PC-9 (cell line): Measurements from ENCODE around the gene HERC2. TPM values are rescaled to one million over a fixed set of nuclear protein-coding genes. Genes with fewer than 3 reads are reported as not detected.
"Not testable (repeated sequence)": the region's sequence is repeated elsewhere in the genome, so short reads cannot be mapped to it uniquely, and the experiment has no call there.

Experiments used
- BruUV-seq: library from RNA; stranded (reverse); fragments of 400-500 nt; replicated peaks from 2 replicates; lab custom pipeline; 2021; lab: Mats Ljungman, UMichigan
- CTCF ChIA-PET: fragments of 300-600 bp; sonication (Branson Sonifier 250); formaldehyde crosslinking; loops from one replicate; lab custom pipeline; 2022; ENCODE audit warnings: antibody characterized with exemption; lab: Charles Lee
- POLR2A ChIA-PET: fragments of 300-600 bp; sonication (Branson Sonifier 250); formaldehyde crosslinking; loops from one replicate; lab custom pipeline; 2022; ENCODE audit warnings: antibody characterized with exemption; ENCODE audit not compliant: unreplicated experiment; lab: Charles Lee
- DNase-seq, 2 experiments: peaks; one replicate each; pipeline versions ENCODE4 v3.0.0 to v3.0.0-alpha.2; 2015 to 2022; ENCODE audit warnings: mixed read lengths in 1 of 2
- H2AFZ ChIP-seq: fragments of 200-600 bp; sonication (generic); 2 replicates; pipeline ENCODE4 v1.8.1; 2017; ENCODE audit warnings: antibody characterized with exemption
- H3F3A ChIP-seq: fragments of 200-600 bp; sonication (generic); 2 replicates; pipeline ENCODE4 v1.8.1; 2017; ENCODE audit warnings: antibody characterized with exemption, mild to moderate bottlenecking, low read depth; ENCODE audit not compliant: insufficient read depth
- H3K27ac ChIP-seq: fragments of 200-600 bp; sonication (generic); 2 replicates; pipeline ENCODE4 v1.6.1; 2016; ENCODE audit warnings: mixed run types
- H3K27me3 ChIP-seq: fragments of 200-600 bp; sonication (generic); 2 replicates; pipeline ENCODE4 v1.6.1; 2016; ENCODE audit warnings: low read depth, mixed run types; ENCODE audit not compliant: insufficient read depth
- H3K36me3 ChIP-seq: fragments of 200-600 bp; sonication (generic); 2 replicates; pipeline ENCODE4 v1.6.1; 2016; ENCODE audit warnings: low read depth, mixed run types
- H3K4me1 ChIP-seq: fragments of 200-600 bp; sonication (generic); replicated peaks from 2 replicates; pipeline ENCODE4 v1.6.1; 2016; ENCODE audit warnings: mixed run types; ENCODE audit not compliant: insufficient read depth
- H3K4me2 ChIP-seq: fragments of 200-600 bp; sonication (generic); 2 replicates; pipeline ENCODE4 v1.6.1; 2017; ENCODE audit warnings: mixed run types
- H3K4me3 ChIP-seq: fragments of 200-600 bp; sonication (generic); 2 replicates; pipeline ENCODE4 v1.6.1; 2016; ENCODE audit warnings: mixed run types
- H3K79me2 ChIP-seq: fragments of 200-600 bp; sonication (generic); 2 replicates; pipeline ENCODE4 v1.6.1; 2017; ENCODE audit warnings: low read depth, mixed run types
- H3K9me2 ChIP-seq: fragments of 200-600 bp; sonication (generic); 2 replicates; pipeline ENCODE4 v1.8.1; 2017; ENCODE audit warnings: mild to moderate bottlenecking; ENCODE audit not compliant: insufficient read depth
- H3K9me3 ChIP-seq: fragments of 200-600 bp; sonication (generic); 2 replicates; pipeline ENCODE4 v1.8.1; 2016; ENCODE audit warnings: low read depth; ENCODE audit not compliant: insufficient read depth
- H4K20me1 ChIP-seq: fragments of 200-600 bp; sonication (generic); 2 replicates; pipeline ENCODE4 v1.8.1; 2017; ENCODE audit not compliant: insufficient read depth
- CTCF ChIP-seq: fragments of 200-600 bp; sonication (generic); conservative IDR thresholded peaks from 2 replicates; pipeline ENCODE4 v1.6.1; 2017; ENCODE audit warnings: mixed run types, antibody characterized with exemption, mild to moderate bottlenecking, moderate library complexity
- EZH2 ChIP-seq: fragments of 200-600 bp; sonication (generic); IDR thresholded peaks from 2 replicates; pipeline ENCODE4 v1.8.0; 2017; ENCODE audit warnings: antibody characterized with exemption, low read depth
- intact Hi-C: fragments of 100-400 bp; cut with micrococcal nuclease; formaldehyde crosslinking; loops from one replicate; pipeline ENCODE4 v1.10.0; 2022; ENCODE audit not compliant: unreplicated experiment
- total RNA-seq: library from RNA; stranded (reverse); gene quantifications from 2 replicates; pipeline ENCODE4 v1.2.3, GENCODE V29; 2021

Gene HERC2
- total RNA-seq, 1 experiment from 2014 or later: 49.7 TPM

- H3K27ac ChIP-seq, CTCF ChIA-PET, H4K20me1 ChIP-seq, intact Hi-C loops, H3K9me2 ChIP-seq, POLR2A ChIA-PET, H3K4me2 ChIP-seq, H3K4me1 ChIP-seq, DNase-seq, H3K9me3 ChIP-seq, H3K36me3 ChIP-seq, H3F3A ChIP-seq, H3K4me3 ChIP-seq, H2AFZ ChIP-seq, BruUV-seq, H3K27me3 ChIP-seq, H3K79me2 ChIP-seq: not testable (repeated sequence)
Measured at GRCh38 chr15:28294560-28294959, 27.4 kb downstream of the HERC2 start.

- Histone ChIP-seq H3K4me2 (no peak overlapping the region), H3K4me1 (no peaks in the 10 kb centered on the region), H3K79me2 (no peaks in the 10 kb centered on the region), H3K9me3 (no peaks in the 10 kb centered on the region), H3K9me2 (no peaks in the 10 kb centered on the region), H3K36me3 (no peaks in the 10 kb centered on the region), H3F3A (no peaks in the 10 kb centered on the region), H4K20me1 (no peaks in the 10 kb centered on the region), H3K27me3 (no peaks in the 10 kb centered on the region), H3K27ac (no peak overlapping the region), H2AFZ (no peak overlapping the region), H3K4me3 (no peak overlapping the region)
- ChIA-PET POLR2A (no interaction called here), CTCF (no interaction called here)
- no TSS peak for BruUV-seq
- intact Hi-C loops: no loop called here
- TF ChIP-seq CTCF (no peak), EZH2 (no peak)
- DNase-seq: no peak
Measured at GRCh38 chr15:28289694-28290463, 32.1 kb downstream of the HERC2 start.

GRCh38 chr15:28288830-28289693, 32.9 kb downstream of the HERC2 start:
- H3K36me3 ChIP-seq, H3K4me1 ChIP-seq, H3K27me3 ChIP-seq, H3K27ac ChIP-seq, intact Hi-C loops, DNase-seq, H3F3A ChIP-seq, POLR2A ChIA-PET, CTCF ChIA-PET, BruUV-seq, H3K4me3 ChIP-seq, H3K9me3 ChIP-seq, H3K9me2 ChIP-seq, H4K20me1 ChIP-seq, H3K79me2 ChIP-seq, H3K4me2 ChIP-seq, H2AFZ ChIP-seq: not testable (repeated sequence)

- H3K36me3 ChIP-seq, BruUV-seq, CTCF ChIA-PET, DNase-seq, H3K4me1 ChIP-seq, H3K4me2 ChIP-seq, H2AFZ ChIP-seq, H3K9me2 ChIP-seq, H4K20me1 ChIP-seq, H3K9me3 ChIP-seq, POLR2A ChIA-PET, intact Hi-C loops, H3K27ac ChIP-seq, H3K79me2 ChIP-seq, H3K27me3 ChIP-seq, H3K4me3 ChIP-seq, H3F3A ChIP-seq: not testable (repeated sequence)
Measured at GRCh38 chr15:28286659-28287058, 35.3 kb downstream of the HERC2 start.
